ENCODE results near the gene NTNG1.

The NTNG1 gene

GRCh38 chr1:107264007-107264406 is 123.2 kb downstream of the NTNG1 start:
- no peak for DNase-seq

- DNase-seq = no peak
Measured at GRCh38 chr1:107264561-107264960, 123.7 kb downstream of the NTNG1 start.

DNA sequence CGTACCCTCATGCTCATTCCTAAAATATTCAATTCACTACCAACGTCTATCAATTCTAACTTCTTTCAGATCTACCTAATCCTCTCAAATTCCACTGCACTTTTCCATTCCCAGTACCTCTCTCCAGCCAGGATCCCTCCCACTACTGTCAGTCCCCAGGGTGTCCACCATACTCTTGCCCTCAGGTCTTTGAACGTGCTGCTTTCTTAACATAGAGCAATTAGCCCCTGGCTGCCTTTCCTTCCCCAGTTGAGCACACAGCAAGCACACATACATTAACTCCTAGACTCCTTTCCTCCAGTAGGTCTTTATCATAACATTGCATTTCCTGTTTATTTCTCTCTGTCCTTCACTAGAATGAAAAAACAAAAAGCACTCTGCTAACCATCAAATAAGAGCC is 126.7 kb downstream of the NTNG1 start:
- no peak for DNase-seq

DNA sequence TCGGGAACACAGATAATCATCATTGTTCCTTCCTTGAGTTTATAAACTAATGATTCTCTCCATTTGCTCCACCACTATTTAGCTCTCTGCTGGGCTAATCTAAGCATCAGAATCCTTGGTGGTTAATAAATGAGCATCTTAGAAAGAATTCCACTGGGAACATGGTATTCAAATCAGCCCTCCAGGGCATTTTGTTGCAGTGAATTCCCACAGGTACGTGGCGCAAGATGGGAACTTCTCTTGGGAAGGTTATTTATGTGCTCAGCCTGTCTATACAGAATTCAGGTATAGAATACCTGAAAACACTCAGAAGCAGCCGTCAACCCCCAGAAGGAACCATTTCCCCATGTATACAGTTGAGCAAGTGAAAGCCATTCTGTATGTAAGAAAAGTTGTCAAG is 131.5 kb downstream of the NTNG1 start:
- DNase-seq = no peak

- DNase-seq = no peak
Measured at GRCh38 chr1:107273515-107273914, 132.7 kb downstream of the NTNG1 start.

DNA sequence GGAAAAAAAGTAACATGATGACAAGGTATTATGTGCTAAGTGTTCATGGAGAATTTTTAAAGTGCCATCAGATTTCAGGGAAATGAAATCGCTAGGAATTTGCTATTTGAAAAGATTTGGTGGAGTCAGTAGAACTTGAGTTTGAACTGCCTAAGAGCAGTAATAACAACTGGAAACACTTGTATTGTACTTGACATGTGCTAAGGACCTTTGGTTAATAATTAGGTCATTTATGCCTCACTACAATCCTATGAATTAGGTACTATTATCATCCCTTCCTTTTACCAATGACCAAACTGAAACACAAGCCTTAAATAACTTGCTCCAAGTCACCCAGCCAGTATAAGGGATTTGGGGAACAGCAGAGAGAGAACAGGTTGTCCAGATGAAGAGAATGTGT is 133.4 kb downstream of the NTNG1 start:
- no peak for DNase-seq

GRCh38 chr1:107276247-107276646 is 135.4 kb downstream of the NTNG1 start:
- DNase-seq = no peak

GRCh38 chr1:107277022-107277421 is 136.2 kb downstream of the NTNG1 start:
- no peak for DNase-seq

DNA sequence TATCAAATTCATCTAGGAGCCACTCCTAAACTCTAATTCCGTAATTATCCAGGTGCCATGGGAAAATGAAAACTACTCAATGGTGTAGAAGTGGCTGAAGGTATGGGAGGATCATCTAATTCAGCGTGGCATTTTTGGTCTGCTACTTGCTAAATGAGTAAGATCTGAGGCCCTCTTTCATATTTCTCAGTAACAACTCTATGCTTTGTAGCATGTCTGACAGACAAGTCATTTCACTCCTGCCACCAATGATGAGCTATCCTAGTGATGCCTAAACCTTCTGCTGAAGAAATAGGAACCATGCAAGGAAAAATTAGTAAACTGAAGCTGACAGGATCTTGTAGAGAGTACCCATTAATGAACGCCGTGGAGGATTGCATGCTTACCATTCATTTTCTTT is 145.3 kb downstream of the NTNG1 start:
- no peak for DNase-seq

DNA sequence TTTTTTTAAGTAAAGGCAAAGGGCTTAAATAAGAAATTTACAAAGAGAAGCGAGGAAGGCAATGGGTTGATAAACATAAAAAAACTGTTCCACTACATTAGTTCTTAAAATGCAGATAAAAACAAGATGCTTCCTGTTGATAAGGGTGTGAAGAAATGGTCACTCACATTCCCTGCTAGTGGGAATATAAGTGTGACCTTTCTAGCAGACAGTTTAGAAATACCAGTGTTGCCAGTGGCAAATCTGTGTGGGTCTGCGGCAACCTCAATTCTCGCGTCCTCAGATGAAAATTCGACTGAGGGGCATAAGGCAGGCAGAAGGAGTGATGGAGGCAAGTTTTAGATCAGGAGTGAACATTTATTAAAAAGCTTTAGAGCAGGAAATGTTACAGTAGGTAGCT is 151.1 kb downstream of the NTNG1 start:
- DNase-seq = no peak

GRCh38 chr1:107293901-107294613 is 153.2 kb downstream of the NTNG1 start:
- no peak for DNase-seq

DNA sequence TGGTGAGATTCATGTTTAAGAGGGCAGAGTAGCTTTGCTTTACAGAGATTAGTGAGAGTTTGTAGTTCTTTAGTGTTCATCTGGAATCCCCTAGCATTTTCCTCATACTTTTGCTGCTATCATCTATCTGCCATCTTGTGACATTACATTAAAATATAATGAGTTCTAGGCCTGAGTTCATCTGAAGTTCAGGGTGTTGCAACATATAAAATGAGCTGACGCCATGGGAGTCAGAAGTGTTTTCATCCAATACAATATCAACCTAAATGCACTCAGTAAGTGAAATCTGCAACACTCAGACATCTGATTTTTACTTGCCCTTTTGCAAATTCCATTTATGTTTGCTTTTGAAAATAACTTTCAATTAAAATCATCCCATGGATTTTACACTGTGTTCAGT is 153.8 kb downstream of the NTNG1 start:
- no peak for DNase-seq

DNA sequence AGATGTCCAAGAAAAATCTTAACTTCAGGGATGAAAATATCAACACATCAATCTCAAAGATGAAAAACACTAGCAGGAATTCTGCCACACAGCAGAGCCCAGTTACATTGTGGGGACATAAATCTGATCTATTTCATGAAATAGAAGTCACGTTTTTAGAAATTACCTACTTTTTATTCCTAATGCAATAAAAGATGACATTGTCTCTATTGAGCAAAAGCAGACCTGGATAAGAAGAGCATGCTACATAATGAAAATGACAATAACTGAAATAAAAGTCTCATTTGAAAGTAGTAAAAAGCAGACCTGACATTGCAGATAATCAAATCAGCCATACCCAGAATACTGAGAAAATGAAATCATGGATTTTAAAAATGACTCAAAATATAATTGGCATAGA is 156.8 kb downstream of the NTNG1 start:
- DNase-seq = no peak

DNA sequence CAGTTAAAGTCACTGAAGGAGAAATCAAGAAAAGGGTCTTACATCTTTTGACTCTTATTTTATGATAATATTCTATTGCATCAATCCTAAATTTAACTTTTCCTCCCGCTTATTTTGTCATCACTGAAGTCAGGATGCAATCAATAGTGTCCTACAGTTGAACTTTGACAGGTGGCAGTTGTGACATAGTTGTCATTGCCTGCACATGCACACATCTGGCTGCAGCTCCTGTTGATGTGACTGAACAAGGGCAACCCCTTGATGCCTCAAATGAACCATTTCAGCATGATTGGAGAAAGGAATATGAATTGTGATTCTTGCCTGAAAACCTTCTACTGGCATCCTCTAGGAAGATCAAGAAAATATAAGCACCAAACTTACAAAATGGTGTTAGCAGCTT is 157.7 kb downstream of the NTNG1 start:
- DNase-seq = no peak

GRCh38 chr1:107299521-107299920 is 158.7 kb downstream of the NTNG1 start:
- no peak for DNase-seq

DNA sequence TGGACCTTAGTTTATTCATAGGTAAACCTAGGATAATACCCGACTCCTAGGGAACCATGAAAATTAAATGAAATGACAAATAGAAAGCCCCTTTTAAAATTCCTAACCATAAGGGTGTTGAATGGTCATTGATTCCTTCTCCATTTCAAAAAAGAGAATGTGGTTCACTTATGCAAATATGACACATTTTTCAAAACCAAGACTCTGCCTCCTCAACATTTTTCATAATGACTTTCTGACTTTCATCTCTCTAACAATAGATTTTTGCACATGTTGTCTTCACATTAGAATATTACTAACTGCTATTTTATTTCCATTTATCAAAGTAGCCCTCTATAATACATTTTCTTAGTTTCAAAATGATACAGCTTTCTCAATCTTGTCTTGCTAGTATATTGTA is 169.1 kb downstream of the NTNG1 start:
- no peak for DNase-seq

- no peak for DNase-seq
Measured at GRCh38 chr1:107315652-107316051, 174.8 kb downstream of the NTNG1 start.

GRCh38 chr1:107318932-107319331 is 178.1 kb downstream of the NTNG1 start:
- DNase-seq = no peak

GRCh38 chr1:107323784-107324183 is 182.9 kb downstream of the NTNG1 start:
- DNase-seq = no peak

GRCh38 chr1:107326824-107327445 is 186.1 kb downstream of the NTNG1 start:
- no peak for DNase-seq

DNA sequence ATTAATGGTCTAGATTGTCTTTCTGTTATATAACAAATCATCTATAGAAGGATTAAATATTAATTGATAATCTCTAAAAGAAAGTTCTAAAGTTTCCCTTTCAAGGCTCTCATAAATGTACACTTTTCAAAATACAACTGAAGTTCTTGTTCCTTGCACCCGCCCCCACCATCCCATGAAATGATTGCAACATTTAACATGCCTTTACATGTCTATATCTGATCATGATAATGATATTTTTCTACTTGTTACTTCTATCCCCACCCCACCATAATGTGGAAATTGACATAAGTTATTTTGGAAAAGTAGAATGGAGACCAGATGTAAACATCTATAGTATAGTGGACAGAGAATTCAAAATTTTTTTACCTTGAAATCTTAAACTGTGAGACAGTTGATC is 186.6 kb downstream of the NTNG1 start:
- no peak for DNase-seq

GRCh38 chr1:107328087-107328486 is 187.2 kb downstream of the NTNG1 start:
- no peak for DNase-seq

DNA sequence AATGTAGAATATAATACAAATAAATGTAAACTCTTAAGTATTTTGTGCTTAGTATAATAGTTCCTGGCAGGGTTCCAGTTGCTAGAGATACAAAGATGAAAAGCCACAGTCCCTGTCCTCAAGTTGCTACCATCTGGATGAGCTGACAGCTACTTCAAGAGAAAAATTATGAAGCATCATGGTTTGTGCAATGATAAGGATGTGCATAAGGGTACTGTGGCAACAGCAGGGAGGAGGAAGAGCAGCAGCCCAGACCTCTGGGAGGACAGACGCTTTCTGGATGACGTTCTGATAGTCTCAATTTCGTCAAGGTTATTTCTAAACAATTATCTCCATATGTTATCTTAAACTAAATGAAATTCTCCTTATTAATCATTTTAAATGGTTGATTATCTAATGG is 198.9 kb downstream of the NTNG1 start:
- DNase-seq = no peak

GRCh38 chr1:107342316-107342715 is 201.5 kb downstream of the NTNG1 start:
- DNase-seq = no peak

- DNase-seq = no peak
Measured at GRCh38 chr1:107342768-107343167, 201.9 kb downstream of the NTNG1 start.
